Measurements from ENCODE around the gene OXTR.
"Not testable (repeated sequence)": the region's sequence is repeated elsewhere in the genome, so short reads cannot be mapped to it uniquely, and the experiment has no call there.

The OXTR gene

DNA sequence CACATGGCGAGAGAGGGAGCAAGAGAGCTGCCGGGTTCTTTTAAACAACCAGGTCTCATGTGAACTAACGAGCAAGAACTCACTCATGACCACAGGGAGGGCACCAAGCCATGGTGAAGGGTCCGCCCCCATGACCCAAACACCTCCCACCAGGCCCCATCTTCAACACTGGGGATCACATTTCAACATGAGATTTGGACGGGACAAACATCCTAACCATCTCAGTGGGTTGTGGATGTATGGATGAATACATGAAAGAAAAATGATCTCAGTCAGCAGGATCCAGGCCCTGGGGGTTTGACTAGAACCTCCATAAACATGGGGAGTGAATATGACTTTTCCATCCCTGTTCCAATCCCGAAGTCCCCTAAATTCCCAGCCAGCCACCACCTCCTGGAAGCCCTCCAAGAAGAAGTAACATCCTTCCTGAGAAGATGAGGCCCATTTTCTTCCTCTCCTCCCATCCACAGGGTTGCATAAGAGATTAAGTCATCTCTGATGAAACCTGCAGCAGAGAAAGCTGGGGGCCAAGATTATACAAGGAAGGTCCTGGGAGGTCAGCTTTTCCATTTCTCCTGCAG lies 26.3 kb downstream of the OXTR start:
- DNase-seq (ENCODE audit: low read depth in 2 of 2, low spot score in 1 of 2): no peak

DNA sequence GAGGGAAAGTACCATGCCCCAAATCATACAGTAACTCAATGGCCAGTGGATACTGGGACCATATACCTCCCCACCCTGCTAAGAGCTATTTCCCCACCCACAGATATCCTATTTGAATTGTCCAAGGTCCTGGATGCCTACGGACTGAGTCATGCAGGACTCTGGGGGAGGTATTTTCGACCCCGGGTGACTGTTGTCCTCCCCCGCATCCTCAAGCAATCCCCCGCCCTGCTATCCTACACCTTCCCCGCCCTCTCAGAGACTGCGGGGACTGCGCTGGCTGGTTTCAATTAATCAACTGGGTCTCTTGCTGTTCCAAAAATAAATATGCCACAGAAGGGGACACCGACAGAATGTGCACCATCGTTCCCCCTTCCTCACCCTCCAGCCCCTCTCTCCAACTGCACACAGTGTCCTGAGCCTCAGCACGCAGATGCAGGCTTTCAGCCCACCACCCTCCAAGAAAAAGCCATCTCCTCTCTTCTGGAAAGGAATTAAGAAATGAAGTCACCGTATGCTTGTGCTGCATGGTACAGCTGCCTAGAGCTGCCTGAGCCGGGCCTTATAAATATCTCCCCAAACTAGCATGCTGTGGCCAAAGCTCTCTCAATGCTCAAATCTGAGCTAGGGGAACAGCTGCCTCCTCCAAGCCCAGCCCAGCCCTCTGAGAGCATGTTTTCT lies 27.7 kb downstream of the OXTR start:
- no peak for DNase-seq (ENCODE audit: low read depth in 2 of 2, low spot score in 1 of 2)

GRCh38 chr3:8739757-8740504 lies 29.5 kb downstream of the OXTR start:
- DNase-seq (ENCODE audit: low read depth in 2 of 2, low spot score in 1 of 2): no peak

DNA sequence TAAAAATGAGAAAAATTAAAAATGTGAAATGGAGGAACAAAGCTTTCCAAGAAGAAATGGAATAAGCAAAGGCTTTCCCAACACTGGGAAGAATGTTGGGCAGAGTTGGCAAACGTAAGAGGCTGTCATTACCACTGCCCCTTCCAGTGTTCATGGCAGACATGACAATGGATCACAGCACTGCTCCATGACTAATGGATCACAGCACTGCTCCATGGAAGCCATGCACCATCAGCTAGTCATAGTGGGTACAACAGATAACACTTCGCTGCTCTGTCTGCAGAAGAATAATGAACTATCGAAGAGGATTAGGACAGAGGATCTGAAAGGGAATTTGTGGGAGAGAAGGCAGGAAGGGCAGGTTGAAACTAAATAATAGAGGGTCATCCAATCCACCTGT lies 30.8 kb downstream of the OXTR start:
- no peak for DNase-seq (ENCODE audit: low read depth in 2 of 2, low spot score in 1 of 2)

- DNase-seq (ENCODE audit: low read depth in 2 of 2, low spot score in 1 of 2): no peak
These were observed 31.6 kb downstream of the OXTR start for GRCh38 chr3:8737823-8738222.

- DNase-seq (ENCODE audit: low read depth in 2 of 2, low spot score in 1 of 2): no peak
These were observed 32.1 kb downstream of the OXTR start for GRCh38 chr3:8737301-8737700.

- DNase-seq (ENCODE audit: low read depth in 2 of 2, low spot score in 1 of 2): no peak
These were observed 33.0 kb downstream of the OXTR start for GRCh38 chr3:8736436-8736835.

DNA sequence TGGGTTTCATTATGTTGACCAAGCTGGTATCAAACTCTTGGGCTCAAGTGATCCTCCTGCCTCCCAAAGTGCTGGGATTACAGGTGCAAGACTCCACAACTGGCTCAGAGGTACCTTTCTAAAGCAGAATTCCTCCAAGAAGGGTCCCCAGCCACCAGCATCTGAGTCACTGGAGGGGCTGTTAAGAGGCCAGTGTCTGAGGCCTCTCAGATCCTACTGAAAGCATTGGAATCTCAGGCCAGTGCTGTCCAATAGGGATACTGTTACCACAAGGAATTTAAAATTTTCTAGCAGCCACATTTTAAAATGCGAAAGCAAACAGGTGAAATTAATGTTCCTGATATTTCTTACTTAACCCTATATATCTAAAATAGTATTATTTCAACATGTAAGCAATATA lies 34.5 kb downstream of the OXTR start:
- DNase-seq (ENCODE audit: low read depth in 2 of 2, low spot score in 1 of 2): no peak

- no peak for DNase-seq (ENCODE audit: low read depth in 2 of 2, low spot score in 1 of 2)
These were observed 35.1 kb downstream of the OXTR start for GRCh38 chr3:8734137-8734878.

DNA sequence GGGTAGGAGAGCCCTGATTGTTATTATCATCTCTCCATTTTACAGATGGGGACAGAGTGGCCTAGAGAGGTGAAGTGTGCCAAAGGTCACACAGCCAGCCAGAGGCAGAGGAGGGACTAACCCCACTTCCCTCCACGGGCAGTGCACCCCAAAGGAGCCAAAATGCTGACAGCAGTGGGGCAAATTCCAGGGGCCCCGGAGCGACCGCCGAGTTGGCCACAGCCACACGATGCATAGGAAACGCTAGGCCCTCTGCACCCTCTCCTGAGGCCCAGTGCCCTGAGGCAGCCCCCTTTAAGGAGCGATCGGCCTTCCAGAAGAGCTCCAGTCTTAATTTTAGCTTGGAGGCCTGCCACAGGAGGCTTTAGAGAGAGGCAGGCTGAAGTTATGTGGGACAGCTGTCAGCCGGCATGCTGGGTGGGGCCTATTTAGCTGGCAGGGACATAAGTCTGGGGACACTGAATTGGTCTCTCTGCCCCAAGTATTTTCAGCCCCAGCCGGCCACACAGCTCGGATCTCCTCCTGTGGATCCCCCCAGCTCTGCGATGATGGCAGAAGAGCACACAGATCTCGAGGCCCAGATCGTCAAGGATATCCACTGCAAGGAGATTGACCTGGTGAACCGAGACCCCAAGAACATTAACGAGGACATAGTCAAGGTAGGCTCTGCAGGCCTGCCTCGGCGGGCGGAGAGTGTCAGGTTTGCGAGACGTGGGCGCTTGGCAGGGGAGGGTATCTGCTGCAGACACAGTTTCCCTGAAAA lies 35.9 kb downstream of the OXTR start, which contains the start of gene CAV3:
TSS of gene CAV3 (plus strand) at position 471 of the 763 bp plus-strand sequence. CDS start at position 546, 75 bp downstream.
- DNase-seq (ENCODE audit: low read depth in 2 of 2, low spot score in 1 of 2): no peak

DNA sequence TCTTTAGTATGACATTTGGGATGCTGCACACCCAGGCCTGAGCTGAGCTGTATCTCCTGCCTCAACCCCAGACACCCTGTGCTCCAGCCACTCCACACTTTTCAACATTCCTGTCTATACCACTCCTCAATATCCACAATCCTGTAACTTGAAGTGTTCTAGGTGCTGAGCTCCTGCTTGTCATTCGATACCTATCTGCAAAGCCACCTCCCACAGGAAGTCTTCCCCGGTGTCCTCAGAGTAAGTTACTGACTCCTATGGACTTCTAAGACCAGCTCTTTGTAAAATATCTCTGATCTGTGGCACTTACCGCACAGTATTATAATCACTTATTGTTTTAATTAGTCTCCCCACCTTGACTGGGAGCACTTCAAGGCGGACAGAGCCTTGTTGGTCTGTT lies 37.0 kb downstream of the OXTR start:
- DNase-seq (ENCODE audit: low read depth in 2 of 2, low spot score in 1 of 2): no peak

- no peak for DNase-seq (ENCODE audit: low read depth in 2 of 2, low spot score in 1 of 2)
These were observed 38.8 kb downstream of the OXTR start for GRCh38 chr3:8730656-8731055.

DNA sequence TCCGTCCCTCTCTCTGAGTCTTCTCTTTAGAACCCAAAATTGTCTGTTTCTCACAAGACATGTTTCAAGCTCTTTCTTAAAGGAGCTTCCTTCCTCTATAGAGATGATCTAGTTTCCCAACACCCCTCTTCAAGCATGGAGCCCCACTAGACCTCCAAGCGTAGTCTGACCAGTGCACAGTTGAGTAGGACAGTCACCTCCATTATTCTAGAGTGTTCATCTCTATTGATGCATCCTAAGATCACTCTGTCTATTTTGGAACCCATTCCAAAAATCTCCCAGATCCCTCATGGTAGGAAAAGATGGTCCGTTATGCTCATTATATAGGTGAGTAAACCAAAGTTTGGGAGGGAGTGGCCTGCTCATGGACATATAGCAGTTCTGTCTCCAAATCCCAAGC lies 39.9 kb downstream of the OXTR start:
- no peak for DNase-seq (ENCODE audit: low read depth in 2 of 2, low spot score in 1 of 2)

DNA sequence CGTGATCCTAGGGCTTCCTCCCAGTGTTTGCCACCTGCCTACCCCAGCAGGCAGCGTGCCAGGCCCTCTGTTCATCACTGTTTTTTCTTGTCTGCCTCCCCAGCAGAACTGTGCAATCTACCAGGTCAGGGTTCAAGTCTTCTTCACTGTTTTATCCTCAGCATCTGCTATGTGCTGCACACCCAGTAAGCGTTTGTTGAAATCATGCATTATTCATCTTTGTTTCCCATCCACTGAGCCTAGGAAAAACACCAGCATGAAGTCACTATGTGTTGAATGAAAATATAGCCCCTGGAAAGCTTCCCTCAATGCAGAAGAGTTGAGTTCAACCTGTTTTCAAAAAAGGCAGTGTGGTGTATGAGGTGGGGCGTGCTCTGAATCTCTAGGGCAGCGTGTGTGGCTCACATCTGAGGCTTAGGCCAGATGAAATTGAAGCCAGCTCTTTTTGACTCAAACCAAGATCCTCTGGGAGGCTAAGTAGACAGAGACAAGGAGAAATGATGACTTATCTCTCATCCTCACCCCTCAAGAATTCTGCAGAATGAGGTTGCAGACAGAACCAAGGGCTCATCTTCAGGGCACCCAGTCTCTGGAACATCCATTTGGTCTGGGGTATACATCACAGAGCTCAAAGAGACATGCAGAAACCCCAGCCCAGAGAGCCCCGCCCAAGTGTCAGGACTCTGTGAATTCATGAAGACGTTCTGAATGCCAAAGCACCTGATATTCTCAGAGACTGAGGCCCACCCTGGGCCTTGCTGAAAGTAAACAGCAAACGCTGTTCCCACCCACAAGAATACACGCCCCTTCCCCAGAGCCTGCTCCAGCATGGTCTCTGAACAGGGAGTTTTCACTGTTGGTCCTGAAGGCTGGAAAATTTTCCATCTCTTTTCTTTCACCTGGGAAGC lies 41.6 kb downstream of the OXTR start:
- DNase-seq (ENCODE audit: low read depth in 2 of 2, low spot score in 1 of 2): no peak

DNA sequence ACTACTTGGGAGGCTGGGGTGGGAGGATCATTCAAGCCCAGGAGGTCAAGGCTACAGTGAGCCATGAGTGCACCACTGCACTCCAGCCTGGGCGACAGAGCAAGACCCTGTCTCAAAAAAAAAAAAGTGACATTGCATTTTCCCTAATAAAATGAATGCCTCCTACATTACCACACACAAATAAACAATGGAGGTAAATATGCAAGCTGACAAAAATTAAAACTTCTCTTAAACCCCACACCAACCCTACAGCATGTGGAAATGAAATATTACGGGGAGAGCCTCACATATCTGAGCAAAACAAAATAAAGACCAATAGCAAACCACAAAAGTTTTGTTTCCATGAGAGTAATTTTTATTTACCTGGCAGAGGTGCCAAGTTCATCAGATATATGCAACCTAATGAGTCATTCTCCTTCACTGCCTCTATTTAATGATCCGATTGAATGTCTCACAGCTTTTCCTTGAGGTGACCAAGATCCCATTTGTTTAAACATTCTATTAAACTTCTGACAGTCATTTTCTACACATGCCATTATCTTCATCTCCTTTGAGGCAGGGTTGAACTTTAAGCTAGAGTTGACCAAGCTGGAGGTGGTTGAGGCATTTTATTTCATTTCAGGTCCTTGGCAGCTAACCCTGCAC lies 45.2 kb downstream of the OXTR start:
- no peak for DNase-seq (ENCODE audit: low read depth in 2 of 2, low spot score in 1 of 2)

- DNase-seq (ENCODE audit: low read depth in 2 of 2, low spot score in 1 of 2): no peak
These were observed 45.8 kb downstream of the OXTR start for GRCh38 chr3:8723612-8724011.

- no peak for DNase-seq (ENCODE audit: low read depth in 2 of 2, low spot score in 1 of 2)
These were observed 46.6 kb downstream of the OXTR start for GRCh38 chr3:8722808-8723207.

DNA sequence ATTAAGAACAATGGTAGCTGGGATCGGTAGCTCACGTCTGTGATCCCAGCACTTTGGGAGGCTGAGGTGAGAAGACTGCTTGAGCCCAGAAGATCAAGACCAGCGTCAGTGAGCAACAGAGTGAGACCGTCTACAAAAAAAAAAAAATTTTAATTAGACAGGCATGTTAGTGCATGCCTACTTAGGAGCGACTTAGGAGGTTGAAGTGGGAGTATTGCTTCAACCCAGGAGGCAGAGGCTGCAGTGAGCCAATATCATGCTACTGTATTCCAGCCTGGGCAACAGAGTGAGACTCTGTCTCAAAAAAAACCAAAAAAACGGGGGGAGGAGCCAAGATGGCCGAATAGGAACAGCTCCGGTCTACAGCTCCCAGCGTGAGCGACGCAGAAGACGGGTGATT lies 53.7 kb downstream of the OXTR start:
- not testable (repeated sequence) for DNase-seq (ENCODE audit: low read depth in 2 of 2, low spot score in 1 of 2)

Data from stimulated activated CD8-positive, alpha-beta memory T cell treated with anti-CD3 and anti-CD28 coated beads, Interleukin-4, amount 100 ng/mL, for 1 hour (primary cell).